Stimulated activated CD8-positive, alpha-beta memory T cell treated with anti-CD3 and anti-CD28 coated beads, Interleukin-15, amount 100 ng/mL, for 48 hours (primary cell): ENCODE results near the gene ENPP1.
A peak's percentile ranks its signal among the peaks of the same experiment; 100 is the strongest.

Experiments
- DNase-seq, 2 donors: peaks; one replicate each; pipeline ENCODE4 v3.0.0-alpha.2; 2020; ENCODE audit warnings: low read depth in 2 of 2

The ENPP1 gene

DNA sequence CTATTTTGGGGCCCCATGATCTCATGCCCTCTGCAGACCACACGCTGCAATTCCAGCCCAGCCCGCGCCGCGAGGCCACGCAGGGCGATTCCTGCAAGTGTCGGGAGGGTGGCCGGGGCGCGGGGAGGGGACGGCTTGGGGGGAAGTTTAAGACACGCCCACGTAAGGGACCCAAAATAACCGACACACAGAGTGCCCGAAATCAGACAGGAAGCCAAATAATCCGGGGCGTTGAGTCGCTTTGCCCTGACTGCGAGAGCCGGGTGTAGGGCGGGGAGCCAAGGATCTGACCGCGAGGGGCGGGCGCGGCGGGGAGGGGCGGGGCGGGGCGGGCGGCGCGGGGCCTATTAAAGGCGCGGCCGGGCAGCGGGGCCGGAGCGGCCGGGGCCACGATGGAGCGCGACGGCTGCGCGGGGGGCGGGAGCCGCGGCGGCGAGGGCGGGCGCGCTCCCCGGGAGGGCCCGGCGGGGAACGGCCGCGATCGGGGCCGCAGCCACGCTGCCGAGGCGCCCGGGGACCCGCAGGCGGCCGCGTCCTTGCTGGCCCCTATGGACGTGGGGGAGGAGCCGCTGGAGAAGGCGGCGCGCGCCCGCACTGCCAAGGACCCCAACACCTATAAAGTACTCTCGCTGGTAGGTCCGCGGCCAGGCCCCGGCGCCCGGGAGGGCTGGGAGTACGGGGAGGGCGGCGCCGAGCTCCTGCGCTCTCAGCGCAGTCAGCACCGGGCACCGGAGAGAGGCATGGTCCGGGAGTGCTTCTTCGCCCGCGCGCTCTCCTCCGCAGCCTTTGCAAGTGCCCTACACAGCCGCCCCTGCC is at the start of gene ENPP1:
TSS of gene ENPP1 (plus strand) at position 377 of the 816 bp plus-strand sequence. CDS start at position 393, 16 bp downstream.
- peak; percentile 19 to 32 for DNase-seq

DNA sequence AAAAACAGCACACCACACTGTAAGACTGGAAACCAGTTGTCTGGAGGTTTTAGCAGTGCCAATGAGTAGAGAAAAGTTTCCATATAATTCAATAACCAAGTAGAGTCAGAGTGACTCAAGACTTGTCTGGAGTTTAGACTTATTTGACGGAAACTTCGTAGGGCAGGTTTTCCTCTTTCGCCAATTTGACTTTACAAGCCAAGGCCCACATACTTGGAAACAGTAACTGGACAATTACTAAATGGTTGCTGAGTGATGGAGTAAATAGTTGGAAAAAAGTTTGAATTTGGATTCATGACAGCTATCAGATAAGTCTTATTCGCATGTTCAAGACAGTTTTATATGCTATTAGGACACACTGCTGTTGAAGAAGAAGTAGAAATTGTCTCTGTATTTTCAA is 48.9 kb upstream of the ENPP1 start:
- DNase-seq = no peak

DNA sequence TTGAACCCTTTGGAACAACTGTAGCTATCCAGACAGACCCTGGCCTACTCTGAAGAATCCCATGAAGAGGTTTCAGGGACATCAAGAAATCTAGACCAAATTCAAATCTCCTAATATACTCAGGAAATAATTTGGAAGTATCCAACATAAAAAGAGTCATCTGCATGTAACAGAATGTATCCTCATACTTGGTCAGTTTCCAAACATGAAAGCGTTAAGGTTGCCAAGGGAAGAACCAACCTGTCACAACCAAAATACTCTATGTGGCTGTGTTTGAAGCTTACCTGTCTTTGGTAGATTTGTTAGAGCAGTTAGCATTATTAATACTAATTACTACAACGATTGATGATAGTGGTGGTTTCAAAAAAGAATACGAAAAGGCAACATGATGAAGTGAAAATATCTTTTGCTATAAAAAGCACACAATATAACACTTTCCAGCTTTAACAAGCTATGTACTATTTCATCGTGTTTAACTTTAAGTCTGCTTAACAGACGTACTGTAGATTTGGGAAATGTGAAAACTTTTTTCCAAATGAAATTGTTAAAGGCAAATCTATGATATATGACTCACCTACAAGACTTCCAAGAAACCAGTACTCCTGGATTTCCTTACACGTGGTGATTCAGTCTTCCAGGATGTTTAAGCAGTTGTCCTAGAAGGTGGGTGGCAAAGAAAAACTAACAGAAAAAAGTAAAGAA is 46.6 kb upstream of the ENPP1 start:
- DNase-seq = no peak

DNA sequence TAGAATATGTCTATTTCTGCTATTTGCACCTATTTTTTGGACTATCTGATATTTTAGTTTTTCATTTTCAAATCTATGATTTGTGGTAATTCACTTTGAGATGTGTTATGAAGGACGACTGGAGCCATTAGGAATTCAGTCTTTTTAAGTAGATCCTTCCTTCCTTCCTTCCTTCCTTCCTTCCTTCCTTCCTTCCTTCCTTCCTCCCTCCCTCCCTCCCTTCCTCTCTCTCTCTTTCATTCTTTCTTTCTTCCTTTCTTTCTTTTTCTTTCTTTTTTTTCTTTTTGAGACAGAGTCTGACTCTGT is 46.1 kb upstream of the ENPP1 start:
- no peak for DNase-seq

DNA sequence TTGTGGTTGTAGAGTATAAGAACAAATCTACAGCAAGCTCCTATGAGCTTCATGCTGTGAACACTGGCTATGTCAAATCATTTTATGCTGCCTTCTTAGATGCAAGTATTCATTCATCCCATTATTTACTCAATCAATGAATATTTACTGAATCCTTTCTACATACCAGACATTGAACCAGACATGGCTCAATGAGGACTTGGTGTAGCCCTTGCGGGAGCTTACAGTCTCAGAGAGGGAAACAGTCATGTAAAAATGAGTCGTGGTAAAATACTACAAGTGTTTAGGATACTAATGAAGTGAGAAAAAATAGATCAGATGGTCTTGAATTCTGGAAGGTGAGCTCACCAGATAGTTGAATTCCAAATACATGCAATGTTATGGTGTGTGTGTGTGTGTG is 44.8 kb upstream of the ENPP1 start:
- no peak for DNase-seq

DNA sequence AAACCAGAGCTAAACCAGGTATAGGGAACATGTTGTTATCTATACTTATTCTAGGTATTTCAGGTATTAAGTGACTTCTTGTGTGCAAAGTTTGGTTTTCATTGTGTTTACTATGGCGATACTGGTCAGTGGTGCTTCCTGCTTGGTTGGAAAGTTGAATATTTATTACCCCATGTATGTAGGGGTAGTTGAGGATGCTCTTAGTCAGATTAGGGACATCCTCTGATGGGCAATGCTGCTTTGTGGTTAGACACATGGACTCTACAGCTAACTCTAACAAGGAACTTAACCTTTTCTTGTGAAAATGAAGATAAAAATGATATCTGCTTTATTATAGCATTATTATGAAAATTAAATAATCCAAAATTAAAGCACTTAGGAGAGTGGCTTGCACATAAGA is 44.1 kb upstream of the ENPP1 start:
- no peak for DNase-seq

DNA sequence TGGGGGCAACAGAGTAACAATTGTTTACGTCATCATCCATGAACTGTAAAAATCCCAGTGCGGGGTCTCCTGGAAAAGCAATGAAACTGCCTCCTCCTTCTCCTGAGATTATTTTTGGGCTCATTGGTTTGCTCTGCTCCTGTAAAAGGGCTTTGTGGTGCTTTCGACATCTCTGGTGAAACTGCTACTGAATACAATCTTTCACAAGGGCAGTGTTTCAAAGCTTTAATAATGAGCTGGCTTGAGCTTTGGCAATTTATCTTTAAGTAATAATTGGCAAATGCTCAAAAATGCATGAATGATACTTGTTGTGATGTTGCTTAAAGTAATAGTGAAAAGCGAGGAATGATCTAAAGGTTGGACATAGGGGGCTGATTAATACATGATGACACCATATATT is 43.5 kb upstream of the ENPP1 start:
- no peak for DNase-seq

DNA sequence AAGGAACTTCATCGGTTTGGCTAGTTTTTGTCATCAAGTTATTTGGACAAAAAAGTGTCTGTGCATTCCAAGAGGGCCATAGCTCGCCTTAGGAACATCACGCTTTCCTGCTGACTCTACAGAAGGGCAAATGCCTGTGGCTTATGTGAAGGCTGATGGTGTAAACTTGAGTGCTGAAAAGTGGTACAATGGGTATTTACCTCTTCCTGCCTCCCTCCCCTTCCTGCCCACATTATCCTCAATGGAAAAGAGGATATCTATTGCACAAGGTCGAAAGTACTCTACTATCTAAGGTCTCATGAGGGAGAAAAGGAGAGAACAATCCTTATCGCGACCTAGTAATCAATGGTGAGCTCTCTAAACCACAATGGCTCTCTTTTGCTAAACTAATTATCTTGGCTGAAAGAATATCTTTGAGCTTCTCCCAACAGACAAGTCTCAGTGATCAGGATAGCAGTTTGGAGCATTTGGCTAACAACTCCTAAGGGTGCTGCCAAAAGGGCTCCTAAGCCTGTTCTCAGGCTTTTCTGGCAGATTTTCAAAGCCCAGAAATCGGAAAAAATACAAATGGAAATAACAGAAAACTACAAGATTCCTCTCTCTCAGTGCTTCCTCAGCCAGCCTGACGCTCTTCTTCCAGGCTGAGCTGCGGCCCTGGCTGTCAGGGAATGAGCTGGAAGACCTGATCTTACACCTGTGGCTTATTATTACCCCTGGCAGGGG is 42.6 kb upstream of the ENPP1 start:
- no peak for DNase-seq

DNA sequence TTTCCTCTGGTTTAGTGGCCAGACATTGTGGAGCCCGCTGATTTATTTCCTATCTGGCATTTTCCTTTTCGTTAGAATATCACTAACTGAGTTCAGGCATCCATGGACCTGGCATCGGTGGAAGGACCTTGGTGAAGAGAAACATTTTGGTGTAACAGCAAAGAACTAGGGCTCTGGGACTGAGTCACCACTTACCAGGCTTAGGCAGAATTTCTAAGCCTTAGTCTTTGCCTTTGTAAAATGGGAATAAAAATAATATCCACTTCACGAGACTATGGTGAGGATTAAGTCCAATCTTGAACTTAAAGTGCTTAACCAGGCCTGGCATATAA is 42.0 kb upstream of the ENPP1 start:
- no peak for DNase-seq

DNA sequence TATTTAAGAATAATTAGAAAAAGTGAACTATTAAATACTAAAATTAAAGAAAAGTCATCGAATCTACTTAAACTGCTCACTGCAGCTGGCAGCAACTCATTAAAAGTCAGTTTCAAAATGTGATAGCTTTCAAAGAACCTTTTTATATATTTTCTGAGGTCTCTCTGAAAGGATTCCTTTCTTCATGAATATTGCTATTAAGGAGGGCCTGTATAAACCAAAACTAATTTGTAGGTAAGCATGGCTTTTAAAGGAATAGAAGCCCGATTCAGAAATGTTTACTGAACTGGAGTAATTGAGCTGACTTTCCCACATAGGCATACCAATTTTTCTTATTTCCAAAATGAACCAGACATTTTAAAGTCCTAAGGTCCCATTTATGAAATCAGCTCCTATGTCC is 41.2 kb upstream of the ENPP1 start:
- no peak for DNase-seq

DNA sequence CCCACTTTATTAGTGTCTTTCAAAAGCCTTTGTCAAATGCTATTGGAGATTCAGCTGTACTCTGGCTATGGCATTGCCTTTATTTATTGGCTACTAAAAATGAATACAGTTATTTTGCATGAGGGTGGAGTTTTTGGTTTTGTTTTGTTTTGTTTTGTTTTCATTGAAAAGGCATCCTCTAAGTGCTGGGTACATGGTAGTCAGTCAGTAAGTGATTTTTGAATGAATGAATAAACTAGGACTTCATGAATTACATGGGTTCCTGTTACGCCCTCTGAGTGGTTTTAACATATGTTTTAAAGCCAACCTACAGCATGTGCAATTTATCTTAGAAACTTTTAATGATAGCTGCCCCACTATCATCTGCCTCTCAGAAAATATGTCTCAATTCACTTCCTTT is 38.9 kb upstream of the ENPP1 start:
- DNase-seq = no peak

DNA sequence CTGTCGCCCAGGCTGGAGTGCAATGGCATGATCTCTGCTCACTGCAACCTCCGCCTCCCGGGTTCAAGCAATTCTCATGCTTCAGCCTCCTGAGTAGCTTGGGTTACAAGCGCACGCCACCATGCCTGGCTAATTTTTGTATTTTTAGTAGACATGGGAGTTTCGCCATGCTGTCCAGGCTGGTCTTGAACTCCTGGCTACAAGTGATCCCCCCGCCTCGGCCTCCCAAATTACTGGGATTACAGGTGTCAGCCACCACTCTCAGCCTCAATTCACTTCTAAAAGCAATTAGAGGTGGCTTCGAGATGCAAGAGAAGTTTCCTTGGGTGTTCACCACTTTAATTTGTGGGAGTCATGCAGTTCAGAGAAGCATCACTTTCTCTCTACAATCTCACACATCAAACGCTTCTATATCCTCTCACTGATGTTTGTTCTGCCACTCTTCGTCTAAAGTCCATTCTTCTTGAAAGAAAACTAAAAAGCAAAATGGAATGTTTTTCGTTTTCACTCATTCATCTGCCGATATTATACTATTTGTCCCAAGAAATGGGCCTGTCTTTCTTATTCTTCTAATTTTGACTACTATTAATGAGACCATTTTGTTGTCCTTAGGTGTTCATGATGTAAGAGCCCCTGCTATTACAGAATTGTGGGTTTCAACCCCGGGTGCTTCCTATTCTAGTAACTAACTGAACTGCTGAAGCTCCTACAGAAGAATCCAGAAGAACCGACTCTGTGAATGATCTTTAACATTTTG is 38.3 kb upstream of the ENPP1 start:
- no peak for DNase-seq

DNA sequence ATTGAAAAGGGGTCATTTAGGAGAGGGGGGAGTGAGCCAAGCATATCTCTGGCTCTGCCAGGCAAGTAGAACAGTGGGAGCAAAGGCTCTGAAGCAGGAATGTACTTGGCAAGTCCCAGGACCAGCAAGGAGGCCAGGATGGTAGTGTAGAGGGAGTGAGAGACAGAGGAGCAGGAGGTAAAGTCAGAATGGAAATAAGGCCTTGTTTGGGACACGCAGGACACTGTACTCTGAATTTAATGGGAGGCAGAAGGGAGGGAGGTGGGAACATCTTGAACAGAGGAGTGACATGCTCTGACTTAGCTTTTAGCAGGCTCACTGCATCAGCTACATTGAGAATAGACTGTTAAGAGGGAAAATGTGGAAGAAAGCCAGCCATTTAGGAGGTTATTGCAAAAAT is 37.0 kb upstream of the ENPP1 start:
- no peak for DNase-seq

DNA sequence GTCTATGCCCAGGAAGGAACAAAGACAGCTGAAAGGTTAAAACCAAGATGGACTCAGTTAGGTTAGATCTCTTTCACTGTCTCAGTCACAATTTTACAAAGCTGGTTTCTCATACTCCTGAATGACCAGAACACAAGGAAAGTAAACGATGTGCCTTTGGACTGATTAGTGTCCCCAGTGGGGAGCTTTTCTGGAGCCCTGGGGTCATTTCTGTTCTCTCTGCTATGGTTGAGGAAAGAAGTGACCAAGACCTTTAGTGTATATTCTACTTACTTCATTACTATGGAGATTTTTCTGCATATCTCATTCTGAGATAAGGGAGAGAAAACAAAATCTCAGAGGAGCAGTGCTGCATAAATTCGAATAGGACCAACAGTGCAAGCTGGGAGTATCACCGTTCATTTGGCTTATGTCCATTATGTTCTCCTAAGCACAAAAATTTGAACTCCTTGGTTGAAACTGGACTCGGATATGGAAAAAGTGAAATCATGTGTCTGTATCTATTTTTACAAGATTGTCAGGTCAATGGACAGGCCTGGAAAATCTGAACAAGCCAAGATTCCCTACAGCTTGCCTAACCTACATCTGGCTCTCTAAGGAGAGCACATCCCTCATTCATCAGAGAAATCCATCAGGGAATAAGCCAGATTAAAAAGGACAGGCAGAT is 34.4 kb upstream of the ENPP1 start:
- no peak for DNase-seq

DNA sequence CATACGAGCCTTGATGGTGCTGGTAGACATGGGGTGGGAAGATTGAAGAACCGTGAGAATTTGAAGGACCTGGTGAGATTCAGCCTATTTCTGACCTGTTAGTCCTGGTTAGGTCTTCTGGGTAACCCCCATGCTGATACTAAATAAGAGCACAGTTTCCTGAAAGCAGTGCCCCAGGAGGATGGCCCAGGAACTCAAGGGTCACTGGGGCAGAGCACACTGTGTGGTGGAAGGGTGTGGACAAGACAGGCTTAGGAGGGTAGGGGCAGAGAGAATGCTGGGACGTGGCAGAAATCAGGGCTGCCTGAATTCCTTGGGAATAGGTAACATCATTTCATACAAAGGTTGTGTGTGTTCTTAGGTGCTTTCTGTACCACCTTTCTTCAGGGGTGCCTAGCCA is 31.9 kb upstream of the ENPP1 start:
- DNase-seq = no peak

DNA sequence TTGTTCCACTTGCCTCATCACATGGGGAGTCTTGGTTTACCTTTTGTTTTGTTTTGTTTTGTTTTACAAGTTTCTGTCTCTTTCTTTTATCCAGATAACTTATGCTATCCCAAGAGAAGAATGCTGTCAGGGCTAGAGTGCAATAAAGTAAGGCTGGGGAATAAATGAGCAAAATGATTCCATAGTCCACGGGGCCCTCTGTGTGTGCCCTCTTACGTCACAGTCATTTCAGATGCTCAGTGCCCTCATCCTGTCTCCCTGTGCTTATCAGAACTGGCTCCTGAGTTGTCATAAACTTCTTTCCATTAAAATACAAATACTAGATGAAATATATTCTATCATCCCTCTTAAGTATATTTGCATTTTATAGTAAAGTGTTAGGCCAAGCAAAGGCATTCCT is 30.8 kb upstream of the ENPP1 start:
- no peak for DNase-seq

DNA sequence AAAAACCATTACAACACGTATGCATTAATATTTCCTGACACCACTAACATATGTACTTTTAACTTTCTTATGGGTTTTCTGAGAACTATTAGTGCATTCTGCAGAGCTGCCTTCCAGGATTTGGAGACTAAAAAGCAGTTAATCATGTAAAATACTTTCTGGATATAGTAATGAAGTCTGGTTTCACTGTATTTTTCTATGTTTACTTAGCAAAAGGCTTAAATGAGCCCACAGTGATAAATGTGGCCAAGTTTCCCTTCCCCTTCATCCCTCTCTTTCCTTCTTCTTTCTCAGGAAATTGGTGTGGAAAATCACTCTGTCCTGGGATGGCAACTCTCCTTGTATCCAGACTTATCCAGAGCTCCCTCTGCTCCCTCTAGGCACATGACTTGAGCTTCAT is 29.7 kb upstream of the ENPP1 start:
- no peak for DNase-seq

DNA sequence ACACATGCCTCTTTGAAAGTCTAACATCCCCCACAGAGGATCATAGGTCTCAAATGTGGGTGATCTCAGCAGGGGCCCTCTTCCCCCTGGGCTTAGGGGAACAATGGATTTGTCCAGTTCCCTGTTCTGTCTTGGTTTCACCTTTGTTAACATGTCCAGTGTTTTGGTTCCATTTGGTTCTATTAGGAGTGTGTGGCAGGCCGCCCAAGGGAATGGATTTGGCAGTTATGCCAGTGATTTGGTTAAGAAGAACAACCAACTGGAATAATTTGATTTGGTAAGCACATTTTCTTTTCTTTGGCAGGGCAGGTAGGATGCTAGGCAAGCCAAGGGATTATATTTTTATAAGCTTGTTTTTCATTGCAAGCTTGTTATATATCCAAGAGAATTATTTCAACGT is 28.5 kb upstream of the ENPP1 start:
- DNase-seq = no peak

DNA sequence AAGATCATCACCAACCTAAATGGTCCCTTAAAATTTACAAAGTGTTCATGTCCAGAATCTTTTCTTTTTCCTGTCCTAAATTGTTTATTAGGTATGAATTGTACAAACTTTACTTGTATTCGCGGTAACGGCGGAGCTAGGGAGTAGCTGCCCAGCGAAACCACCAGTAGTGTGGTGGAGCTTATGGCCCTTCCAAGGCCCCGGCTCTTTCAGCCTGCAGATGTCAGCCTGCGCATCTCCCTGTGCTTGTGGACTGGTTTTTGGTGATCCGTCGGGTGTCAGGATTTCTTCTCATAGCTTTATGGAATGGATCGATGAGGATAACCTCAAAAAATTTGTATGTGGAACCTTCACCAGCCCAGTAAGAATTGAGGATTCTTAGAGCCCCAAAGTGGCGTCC is 27.2 kb upstream of the ENPP1 start:
- DNase-seq = no peak

DNA sequence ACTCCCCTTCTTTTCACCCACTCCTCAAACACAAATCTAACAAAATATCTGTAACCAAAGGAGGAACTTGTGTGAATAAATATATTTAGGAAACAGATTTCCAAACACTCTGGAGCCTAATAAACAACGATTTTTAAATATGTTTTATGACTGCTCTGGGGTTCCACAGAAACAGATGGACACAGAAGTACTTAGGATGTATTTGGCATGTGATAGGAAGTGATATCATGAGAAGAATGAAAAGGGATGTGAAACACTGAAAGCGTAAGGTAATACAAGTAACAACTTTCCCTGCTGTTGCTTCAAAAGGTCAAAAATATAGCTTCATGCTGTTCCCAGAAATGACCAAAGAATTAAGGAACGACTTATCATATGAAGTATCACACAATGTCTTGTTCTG is 26.1 kb upstream of the ENPP1 start:
- DNase-seq = no peak

DNA sequence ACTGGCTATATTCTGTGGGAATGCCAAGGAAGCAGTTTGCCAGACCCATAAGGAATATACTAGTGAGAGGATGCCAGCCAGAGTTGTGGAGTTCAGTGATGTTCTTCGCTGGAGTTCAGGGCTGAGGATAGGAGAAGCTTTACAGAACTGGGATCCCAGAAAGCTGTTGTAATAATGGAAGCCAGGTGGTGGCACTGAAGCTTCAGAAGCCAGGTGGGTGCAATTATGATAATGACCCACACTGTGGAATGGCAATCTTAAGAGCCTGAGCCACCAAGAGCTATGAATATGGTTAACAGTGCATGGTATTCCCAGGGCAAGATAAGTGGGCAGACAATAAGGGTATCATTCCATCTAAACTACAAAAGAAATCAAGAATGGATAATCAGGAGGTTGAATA is 25.1 kb upstream of the ENPP1 start:
- no peak for DNase-seq

DNA sequence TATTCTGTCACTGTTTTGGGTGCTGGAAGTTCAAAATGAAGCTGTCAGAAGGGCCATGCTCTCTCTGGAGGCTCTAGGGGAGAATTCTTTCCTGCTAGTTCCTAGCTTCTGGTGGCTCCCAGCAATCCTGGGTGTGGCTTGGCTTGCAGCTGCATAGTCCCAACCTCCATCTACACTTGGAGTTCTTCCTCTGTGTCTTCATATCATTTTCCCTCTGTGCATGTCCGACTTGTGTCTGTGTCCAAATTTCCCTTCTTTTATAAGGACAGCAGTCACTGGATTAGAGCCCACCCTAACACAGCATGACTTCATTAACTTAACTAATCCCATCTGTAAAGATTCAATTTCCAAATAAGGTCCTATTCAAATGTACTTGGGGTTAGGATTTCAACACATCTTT is 23.3 kb upstream of the ENPP1 start:
- DNase-seq = no peak
